ENCODE results near the gene IL1RAPL2.

The IL1RAPL2 gene

DNA sequence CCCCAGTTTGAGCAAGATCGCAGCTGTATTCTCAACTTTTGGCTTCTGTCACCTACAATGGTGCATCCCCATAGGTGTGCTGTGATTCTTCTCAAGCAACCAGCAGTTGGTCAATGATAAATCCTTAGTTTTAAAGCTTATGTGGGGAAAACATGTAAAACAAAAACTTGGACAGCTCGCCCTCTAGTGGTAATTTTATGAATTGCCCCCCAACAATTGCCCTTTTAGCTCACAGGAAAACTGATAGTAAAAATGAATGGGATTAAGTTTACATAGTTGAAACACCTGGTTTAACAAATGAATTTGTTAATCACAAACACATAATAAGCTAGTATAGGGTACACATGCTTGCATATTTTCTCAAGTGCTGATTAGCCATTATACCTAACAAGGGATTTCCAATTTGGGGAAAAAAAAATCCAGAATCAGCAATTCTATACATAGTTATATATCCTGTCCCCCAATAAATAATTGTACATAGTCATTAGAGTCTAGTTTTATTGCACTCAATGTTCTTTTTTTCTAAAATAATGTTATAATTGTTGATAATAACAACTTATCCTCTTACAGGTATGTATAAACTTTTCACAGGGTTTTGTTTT is 624.4 kb downstream of the IL1RAPL2 start:
- no peak for TF ChIP-seq Cebpa-rat (IDR thresholded peaks at IDR 0.05)
- H4K20me1 ChIP-seq, result no peaks in the 10 kb centered on the region
- no peak overlapping the region for H3K4me2 ChIP-seq
- H3K9ac ChIP-seq, result no peak overlapping the region
- H3K4me3 ChIP-seq, result no peak overlapping the region
- no peaks in the 10 kb centered on the region for H3K4me1 ChIP-seq
- H3K27me3 ChIP-seq, result no peaks in the 10 kb centered on the region
- no peaks in the 10 kb centered on the region for H3K36me3 ChIP-seq
- no peaks in the 10 kb centered on the region for H3K9me3 ChIP-seq
- no peak overlapping the region for H3K27ac ChIP-seq

DNA sequence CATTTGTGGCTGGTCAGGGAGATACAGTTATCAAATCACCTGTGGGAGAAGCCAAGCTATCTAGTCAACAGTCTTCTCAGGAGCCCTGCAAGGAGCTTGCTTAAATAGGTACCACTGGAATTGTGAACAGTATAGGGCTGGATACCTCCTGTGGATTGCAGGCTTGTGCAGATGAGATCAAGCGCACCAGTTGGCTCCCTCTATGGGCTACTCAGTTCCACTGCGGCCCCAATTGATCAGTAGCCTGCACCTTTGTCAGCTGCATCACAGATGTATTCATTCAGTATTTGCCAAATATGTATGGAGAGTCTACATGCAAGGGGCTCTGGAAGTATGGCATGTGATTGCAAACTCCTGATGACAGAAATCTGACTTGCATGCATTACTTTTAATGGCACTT is 625.9 kb downstream of the IL1RAPL2 start:
- Histone ChIP-seq H3K27ac (no peak overlapping the region), H3K4me3 (no peak overlapping the region), H3K4me1 (no peaks in the 10 kb centered on the region), H3K27me3 (no peaks in the 10 kb centered on the region), H3K9ac (no peak overlapping the region), H3K9me3 (no peaks in the 10 kb centered on the region), H3K4me2 (no peak overlapping the region), H3K36me3 (no peaks in the 10 kb centered on the region), H4K20me1 (no peaks in the 10 kb centered on the region)
- no peak for TF ChIP-seq Cebpa-rat (IDR thresholded peaks at IDR 0.05)

DNA sequence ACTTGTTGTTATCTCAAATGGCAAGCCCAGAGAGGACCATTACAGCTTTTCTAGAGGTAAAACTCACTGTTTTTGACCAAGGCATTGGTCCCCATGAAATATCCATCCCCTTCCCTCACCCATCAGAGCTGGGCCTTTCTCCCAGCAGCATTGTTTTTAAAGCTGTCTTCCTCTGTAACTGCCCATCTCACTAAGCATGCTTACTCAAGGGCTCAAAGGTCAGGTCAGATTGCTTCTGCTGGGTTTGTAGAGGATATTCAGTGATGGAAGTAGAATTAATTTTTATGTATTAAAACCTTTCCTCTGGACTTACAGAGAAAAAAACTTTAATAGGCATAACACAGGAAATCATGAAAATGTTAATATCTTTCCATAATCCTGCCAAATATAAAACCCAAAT is 643.4 kb downstream of the IL1RAPL2 start:
- Histone ChIP-seq H4K20me1 (no peaks in the 10 kb centered on the region), H3K4me1 (no peaks in the 10 kb centered on the region), H3K9ac (no peak overlapping the region), H3K27ac (no peak overlapping the region), H3K27me3 (no peaks in the 10 kb centered on the region), H3K4me2 (no peak overlapping the region), H3K4me3 (no peak overlapping the region), H3K9me3 (no peaks in the 10 kb centered on the region), H3K36me3 (no peaks in the 10 kb centered on the region)
- TF ChIP-seq Cebpa-rat (IDR thresholded peaks at IDR 0.05), result no peak

DNA sequence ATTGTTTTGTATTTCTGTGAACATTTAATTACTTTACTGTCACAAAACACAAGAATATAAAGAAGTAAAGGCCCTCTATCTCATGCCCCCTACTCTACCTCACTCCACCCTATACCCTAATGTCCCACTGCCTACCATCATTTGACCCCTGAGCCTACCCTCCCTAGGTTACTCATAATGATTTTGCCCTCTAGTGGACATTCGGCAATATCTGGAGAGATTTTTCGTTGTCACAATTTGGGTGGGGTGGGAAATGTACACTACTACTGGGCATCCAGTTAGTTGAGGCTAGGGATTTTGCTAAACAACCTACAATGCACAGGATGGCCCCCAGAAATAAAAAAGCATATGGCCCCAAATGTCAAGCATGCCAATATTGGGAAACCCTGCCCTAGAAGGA is 644.3 kb downstream of the IL1RAPL2 start:
- H3K4me1 ChIP-seq, result no peaks in the 10 kb centered on the region
- no peaks in the 10 kb centered on the region for H4K20me1 ChIP-seq
- H3K4me3 ChIP-seq, result no peak overlapping the region
- no peak overlapping the region for H3K9ac ChIP-seq
- TF ChIP-seq Cebpa-rat (IDR thresholded peaks at IDR 0.05), result no peak
- no peaks in the 10 kb centered on the region for H3K9me3 ChIP-seq
- H3K4me2 ChIP-seq, result no peak overlapping the region
- H3K36me3 ChIP-seq, result no peaks in the 10 kb centered on the region
- H3K27ac ChIP-seq, result no peak overlapping the region
- no peaks in the 10 kb centered on the region for H3K27me3 ChIP-seq

DNA sequence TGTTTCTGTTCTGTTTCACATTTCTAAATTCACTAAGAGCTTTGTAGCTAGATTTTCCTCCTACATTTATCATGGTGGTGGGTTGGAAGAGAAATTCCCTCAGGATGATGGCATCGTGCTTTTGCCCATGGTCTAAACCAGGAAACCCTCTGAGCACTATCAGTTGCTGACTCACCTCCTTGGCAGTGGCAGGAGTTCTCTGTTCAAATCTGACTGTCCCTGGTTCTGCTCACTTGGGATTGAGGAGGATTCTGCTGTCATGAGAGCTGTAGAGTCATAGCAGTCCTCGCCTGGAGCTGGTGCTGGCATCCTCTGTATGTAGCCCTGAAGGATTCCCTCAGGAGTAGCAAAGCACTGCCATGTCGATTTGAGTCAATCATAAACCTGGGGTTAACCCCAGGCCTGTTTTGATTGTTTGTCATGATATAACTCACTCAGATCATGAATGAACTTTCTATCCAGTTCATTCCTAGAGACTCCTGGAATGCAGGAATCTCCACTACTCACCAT is 645.1 kb downstream of the IL1RAPL2 start:
- Histone ChIP-seq H3K9me3 (no peaks in the 10 kb centered on the region), H3K36me3 (no peaks in the 10 kb centered on the region), H3K27ac (no peak overlapping the region), H3K4me1 (no peaks in the 10 kb centered on the region), H3K9ac (no peak overlapping the region), H3K4me3 (no peak overlapping the region), H3K27me3 (no peaks in the 10 kb centered on the region), H4K20me1 (no peaks in the 10 kb centered on the region), H3K4me2 (no peak overlapping the region)
- TF ChIP-seq Cebpa-rat (IDR thresholded peaks at IDR 0.05), result no peak

DNA sequence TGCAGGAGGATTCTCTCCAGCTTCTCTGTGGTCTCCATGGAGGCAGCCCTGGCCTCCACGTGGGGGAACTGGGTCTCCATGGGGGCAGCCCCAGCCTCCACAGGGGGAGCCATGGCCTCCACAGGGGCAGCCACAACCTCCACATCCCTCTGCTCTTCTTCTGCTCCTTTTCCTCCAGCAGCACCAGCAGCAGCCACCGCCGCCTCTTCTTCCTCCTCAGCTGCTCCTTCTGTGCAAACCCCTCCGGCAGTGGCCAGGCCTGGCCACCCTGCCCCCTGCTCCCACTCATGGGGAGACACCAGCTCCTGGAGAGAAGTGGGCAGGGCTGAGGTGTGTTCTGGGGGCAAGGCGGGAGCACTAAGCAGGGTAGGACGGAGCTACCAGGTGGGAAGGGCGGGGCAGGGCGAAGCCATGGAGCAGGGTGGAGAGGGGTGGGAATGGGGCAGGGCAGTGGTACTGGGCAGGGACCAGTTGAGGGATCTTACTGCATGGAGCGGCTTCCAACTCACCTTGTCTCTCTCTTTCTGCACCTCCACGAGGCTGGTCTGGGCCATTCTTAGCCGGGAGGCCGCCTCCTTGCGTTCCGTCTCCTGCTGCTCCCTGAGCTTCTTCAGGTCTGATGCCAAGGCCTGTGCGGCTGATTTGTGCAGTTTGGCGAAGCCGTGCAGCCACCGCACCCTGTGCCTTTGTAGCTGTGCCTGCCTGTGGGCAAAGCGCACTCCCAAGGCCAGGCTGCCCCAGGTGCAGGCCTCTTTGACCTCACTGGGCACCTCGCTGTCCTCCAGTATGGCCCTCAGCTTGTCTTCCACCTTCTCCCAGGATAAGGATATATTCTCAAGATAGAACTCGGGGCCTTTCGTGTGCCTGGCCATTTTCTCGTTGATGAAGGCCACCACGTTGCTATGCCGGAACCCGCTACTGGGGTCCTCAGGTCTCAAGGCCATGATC is 653.7 kb downstream of the IL1RAPL2 start:
- TF ChIP-seq Cebpa-rat (IDR thresholded peaks at IDR 0.05), result no peak
- no peak overlapping the region for H3K4me2 ChIP-seq

DNA sequence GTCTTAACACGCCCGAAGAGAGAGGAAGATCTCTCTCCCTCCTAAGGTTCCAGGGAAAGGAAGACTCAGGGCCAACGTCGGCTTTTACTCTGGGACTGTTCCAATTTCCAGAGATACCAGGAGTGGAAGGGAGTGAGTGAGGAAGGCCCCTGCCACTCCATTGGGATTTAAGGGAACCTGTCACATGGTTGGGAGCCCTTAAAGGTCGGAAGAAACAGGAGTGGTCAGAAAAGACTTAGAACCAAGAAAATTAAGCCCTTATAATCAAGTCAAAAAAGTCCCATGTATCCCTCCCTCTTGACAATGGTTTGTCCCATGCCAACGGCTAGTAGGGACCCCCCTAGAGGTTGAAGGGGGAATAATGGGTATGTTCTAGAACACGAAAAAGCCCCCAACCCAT is 654.6 kb downstream of the IL1RAPL2 start, which contains the start of gene TEX13A:
Gene TEX13A (minus strand): TSS at position 59 of the 400 bp plus-strand sequence. CDS start 297 bp downstream, outside the sequence.
- Histone ChIP-seq H3K4me2 (no peak within 1 kb of the TSS), H4K20me1 (no peaks in the 10 kb centered on the region), H3K36me3 (no peaks in the 10 kb centered on the region), H3K27ac (no peak within 1 kb of the TSS), H3K9ac (no peak within 1 kb of the TSS), H3K9me3 (peaks cover 12% of the 10 kb centered on the region; the same call in 1 of the 2 replicates), H3K4me1 (no peaks in the 10 kb centered on the region), H3K4me3 (no peak within 1 kb of the TSS), H3K27me3 (no peaks in the 10 kb centered on the region)
- no peak for TF ChIP-seq Cebpa-rat (IDR thresholded peaks at IDR 0.05)

More for the DNA sequence above, 653.7 kb downstream of the IL1RAPL2 start:
- Histone ChIP-seq H3K9me3 (peaks cover 12% of the 10 kb centered on the region; the same call in 1 of the 2 replicates), H4K20me1 (no peaks in the 10 kb centered on the region), H3K27ac (no peak overlapping the region), H3K4me3 (no peak overlapping the region), H3K4me1 (no peaks in the 10 kb centered on the region), H3K9ac (no peak overlapping the region), H3K27me3 (no peaks in the 10 kb centered on the region), H3K36me3 (no peaks in the 10 kb centered on the region)

DNA sequence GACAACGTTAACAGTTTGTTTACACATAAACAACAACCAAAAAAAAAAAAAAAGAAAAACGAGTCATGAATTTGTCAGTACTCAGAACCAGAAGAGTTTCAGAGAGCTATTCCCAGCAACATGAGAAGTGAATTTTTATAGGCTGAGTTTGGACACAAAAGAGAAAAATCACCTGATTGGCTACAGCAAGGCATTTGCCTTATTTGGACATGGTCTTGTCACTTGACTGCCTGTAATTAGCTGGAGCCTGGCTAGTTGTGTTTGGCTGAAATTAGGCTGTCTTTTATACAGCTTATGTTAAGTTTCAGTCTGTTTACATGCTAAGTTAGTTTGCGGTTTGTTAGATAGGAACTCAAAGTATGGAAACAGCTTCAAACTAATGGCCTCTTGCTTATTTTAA is 655.4 kb downstream of the IL1RAPL2 start:
- H3K27ac ChIP-seq, result no peak overlapping the region
- H3K36me3 ChIP-seq, result no peaks in the 10 kb centered on the region
- no peaks in the 10 kb centered on the region for H4K20me1 ChIP-seq
- H3K4me1 ChIP-seq, result peaks cover 2% of the 10 kb centered on the region; the same call in 1 of the 2 replicates
- H3K4me2 ChIP-seq, result no peak overlapping the region
- no peak overlapping the region for H3K4me3 ChIP-seq
- no peak overlapping the region for H3K9ac ChIP-seq
- no peaks in the 10 kb centered on the region for H3K27me3 ChIP-seq
- H3K9me3 ChIP-seq, result peaks cover 12% of the 10 kb centered on the region; the same call in 1 of the 2 replicates
- no peak for TF ChIP-seq Cebpa-rat (IDR thresholded peaks at IDR 0.05)

DNA sequence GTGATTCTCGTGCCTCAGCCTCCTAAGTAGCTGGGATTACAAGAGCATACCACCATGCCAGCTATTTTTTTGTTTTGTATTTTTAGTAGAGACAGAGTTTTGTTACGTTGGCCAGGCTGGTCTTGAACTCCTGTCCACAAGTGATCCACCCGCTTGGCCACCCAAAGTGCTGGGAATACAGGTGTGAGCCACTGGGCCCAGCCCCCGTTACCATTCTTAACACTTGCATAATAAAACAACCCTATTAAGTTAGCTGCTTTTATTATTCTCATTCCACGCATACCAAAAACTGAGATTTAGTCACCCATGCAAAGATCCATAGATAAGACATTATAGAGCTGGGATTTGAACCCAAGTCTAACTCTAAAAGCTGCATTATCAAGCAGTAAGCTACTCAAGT is 660.5 kb downstream of the IL1RAPL2 start:
- peaks cover 7% of the 10 kb centered on the region; the same call in 1 of the 2 replicates for H3K4me1 ChIP-seq
- peak overlapping the region; percentile 45 for H3K4me2 ChIP-seq
- no peaks in the 10 kb centered on the region for H4K20me1 ChIP-seq
- no peak for TF ChIP-seq Cebpa-rat (IDR thresholded peaks at IDR 0.05)
- no peak overlapping the region for H3K4me3 ChIP-seq
- H3K36me3 ChIP-seq, result no peaks in the 10 kb centered on the region
- H3K9me3 ChIP-seq, result no peaks in the 10 kb centered on the region
- H3K27me3 ChIP-seq, result no peaks in the 10 kb centered on the region
- H3K27ac ChIP-seq, result no peak overlapping the region
- H3K9ac ChIP-seq, result no peak overlapping the region

DNA sequence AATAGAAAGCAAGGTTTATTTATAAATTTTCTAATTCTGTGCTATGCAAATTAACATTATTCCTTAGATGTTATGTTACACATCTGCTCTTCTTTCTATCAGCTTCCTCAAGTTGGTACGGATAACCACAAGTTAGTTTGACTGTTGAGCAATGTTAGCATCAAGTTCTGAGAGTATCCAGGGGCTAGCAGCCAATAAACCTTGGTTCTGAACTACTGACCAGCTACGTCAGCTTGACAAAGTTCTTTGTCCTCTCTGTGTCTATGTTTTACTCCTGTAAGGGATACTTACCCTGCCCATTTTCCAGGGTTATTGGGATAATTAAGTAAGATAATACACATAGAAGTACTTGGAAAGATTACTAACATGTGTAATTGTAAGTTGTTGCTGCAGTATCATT is 662.6 kb downstream of the IL1RAPL2 start:
- no peak overlapping the region for H3K9ac ChIP-seq
- H3K4me1 ChIP-seq, result peaks cover 7% of the 10 kb centered on the region; the same call in 1 of the 2 replicates
- no peak for TF ChIP-seq Cebpa-rat (IDR thresholded peaks at IDR 0.05)
- H4K20me1 ChIP-seq, result no peaks in the 10 kb centered on the region
- H3K4me2 ChIP-seq, result 0 out of 2 replicates have a peak overlapping the region, but pooled peaks have one; percentile 7
- no peaks in the 10 kb centered on the region for H3K9me3 ChIP-seq
- H3K27me3 ChIP-seq, result no peaks in the 10 kb centered on the region
- H3K36me3 ChIP-seq, result no peaks in the 10 kb centered on the region
- H3K4me3 ChIP-seq, result no peak overlapping the region
- no peak overlapping the region for H3K27ac ChIP-seq
